Hepatocyte (in vitro differentiated cells): ENCODE measurements around the gene OTOA. TPM values are rescaled to one million over a fixed set of nuclear protein-coding genes. Genes with fewer than 3 reads are reported as not detected.

ENCODE experiments used
- DNase-seq: peaks from one replicate; pipeline ENCODE4 v3.0.0-alpha.2; 2016; ENCODE audit warnings: low spot score
- H2AFZ ChIP-seq: fragments of 200-600 bp; sonication (generic); 2 replicates; pipeline ENCODE4 v1.6.0; 2016; ENCODE audit warnings: antibody characterized with exemption, mild to moderate bottlenecking
- H3K27ac ChIP-seq: fragments of 200-600 bp; sonication (generic); 2 replicates; pipeline ENCODE4 v1.5.1; 2016; ENCODE audit warnings: mild to moderate bottlenecking
- H3K27me3 ChIP-seq: fragments of 200-600 bp; sonication (generic); 2 replicates; pipeline ENCODE4 v1.6.1; 2016
- H3K36me3 ChIP-seq: fragments of 200-600 bp; sonication (generic); replicated peaks from 2 replicates; pipeline ENCODE4 v1.5.1; 2016; ENCODE audit warnings: low read depth; ENCODE audit not compliant: insufficient read depth
- H3K4me1 ChIP-seq: fragments of 200-600 bp; sonication (generic); 2 replicates; pipeline ENCODE4 v1.5.1; 2016; ENCODE audit warnings: mild to moderate bottlenecking, moderate library complexity; ENCODE audit not compliant: insufficient read depth
- H3K4me2 ChIP-seq: fragments of 200-600 bp; sonication (generic); 2 replicates; pipeline ENCODE4 v1.6.0; 2016
- H3K4me3 ChIP-seq: fragments of 200-600 bp; sonication (generic); 2 replicates; pipeline ENCODE4 v1.5.1; 2016; ENCODE audit warnings: mild to moderate bottlenecking
- H3K79me2 ChIP-seq: fragments of 200-600 bp; sonication (generic); 2 replicates; pipeline ENCODE4 v1.6.0; 2017; ENCODE audit warnings: mild to moderate bottlenecking
- H3K9me2 ChIP-seq: fragments of 200-600 bp; sonication (generic); replicated peaks from 2 replicates; pipeline ENCODE4 v1.6.0; 2017; ENCODE audit warnings: mild to moderate bottlenecking; ENCODE audit not compliant: insufficient read depth
- H3K9me3 ChIP-seq: fragments of 200-600 bp; sonication (generic); 2 replicates; pipeline ENCODE4 v1.5.1; 2016; ENCODE audit warnings: low read depth, mild to moderate bottlenecking
- H4K20me1 ChIP-seq: fragments of 200-600 bp; sonication (generic); 2 replicates; pipeline ENCODE4 v1.6.0; 2016; ENCODE audit warnings: mild to moderate bottlenecking; ENCODE audit not compliant: insufficient read depth, poor library complexity, severe bottlenecking
- EZH2 ChIP-seq: fragments of 200-600 bp; sonication (generic); IDR thresholded peaks from 2 replicates; pipeline ENCODE4 v1.6.1; 2016; ENCODE audit warnings: antibody characterized with exemption, mild to moderate bottlenecking, borderline replicate concordance
- EZH2phosphoT487 ChIP-seq: fragments of 200-600 bp; sonication (generic); IDR thresholded peaks from one replicate; pipeline ENCODE4 v1.6.1; 2018; ENCODE audit warnings: antibody characterized with exemption, mild to moderate bottlenecking, low read depth, moderate library complexity; ENCODE audit not compliant: unreplicated experiment, severe bottlenecking
- WGBS: methylation state at CpG from one replicate; pipeline ENCODE4 v1.1.6; 2016; ENCODE audit warnings: low lambda C conversion rate; ENCODE audit errors: missing lambda C conversion rate; 5-methylcytosine and 5-hydroxymethylcytosine counted together
- polyA plus RNA-seq: library from polyadenylated mRNA; unstranded; fragments of >200 nt; fragmentation: Nextera tagmentation; extraction: Ambion mirVana; gene quantifications from 2 replicates; pipeline ENCODE4 v1.2.1, GENCODE V29; 2016
- total RNA-seq: library from RNA; depleted of rRNA; stranded (reverse); fragments of >200 nt; gene quantifications from 2 replicates; pipeline ENCODE4 v1.2.3, GENCODE V29; 2014
- TF ChIP-seq, protein P1 (sequence below): fragments of 200-600 bp; sonication (generic); IDR thresholded peaks from 2 replicates; pipeline ENCODE4 v1.5.1; 2016; ENCODE audit warnings: antibody characterized with exemption, mild to moderate bottlenecking; ENCODE audit not compliant: poor library complexity

OTOA gene
- total RNA-seq: 0.07 TPM in 1 of 2 replicates, not detected in the other
- not detected in 2 replicates for polyA plus RNA-seq

- H3K4me3 ChIP-seq: no peak within 1 kb of the TSS
- DNase-seq: peak; percentile 24
Measured at GRCh38 chr16:21663889-21664647, at the start of gene OTOA. TSS of gene OTOA (plus strand) at chr16:21663968. CDS start at chr16:21678515, 14,547 bp downstream.

DNA sequence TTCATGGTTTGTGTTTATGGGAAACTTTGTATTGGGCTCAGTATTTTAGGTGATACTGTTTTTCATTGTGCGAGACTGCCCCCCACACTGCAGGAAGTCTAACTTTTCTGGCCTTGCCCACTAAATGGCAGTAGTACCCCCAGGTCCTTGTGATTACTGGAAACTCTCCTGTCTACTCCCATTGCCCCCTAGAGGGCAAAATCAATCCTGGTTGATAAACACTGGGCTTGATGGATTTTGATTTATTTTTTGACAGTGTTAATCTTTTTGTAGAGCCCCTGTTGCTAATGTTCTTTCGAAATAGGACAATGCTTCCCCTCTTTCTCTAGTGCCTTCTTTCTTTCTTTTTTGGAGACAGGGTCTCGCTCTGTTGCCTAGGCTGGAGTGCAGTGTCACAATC is 48.9 kb upstream of the OTOA start:
- Histone ChIP-seq H3K4me1 (peaks cover 20% of the 10 kb centered on the region), H3K4me3 (no peak overlapping the region), H3K9me3 (no peaks in the 10 kb centered on the region), H3K9me2 (no peaks in the 10 kb centered on the region), H2AFZ (no peak overlapping the region), H3K4me2 (no peak overlapping the region), H4K20me1 (peaks cover 32% of the 10 kb centered on the region), H3K27me3 (no peaks in the 10 kb centered on the region), H3K79me2 (peaks cover 89% of the 10 kb centered on the region), H3K27ac (no peak overlapping the region), H3K36me3 (no peaks in the 10 kb centered on the region)
- WGBS: 95% methylated on average over 3 of the region's 3 CpGs
- TF ChIP-seq EZH2 (no peak), EZH2phosphoT487 (no peak)
- TF ChIP-seq, protein P1, sequence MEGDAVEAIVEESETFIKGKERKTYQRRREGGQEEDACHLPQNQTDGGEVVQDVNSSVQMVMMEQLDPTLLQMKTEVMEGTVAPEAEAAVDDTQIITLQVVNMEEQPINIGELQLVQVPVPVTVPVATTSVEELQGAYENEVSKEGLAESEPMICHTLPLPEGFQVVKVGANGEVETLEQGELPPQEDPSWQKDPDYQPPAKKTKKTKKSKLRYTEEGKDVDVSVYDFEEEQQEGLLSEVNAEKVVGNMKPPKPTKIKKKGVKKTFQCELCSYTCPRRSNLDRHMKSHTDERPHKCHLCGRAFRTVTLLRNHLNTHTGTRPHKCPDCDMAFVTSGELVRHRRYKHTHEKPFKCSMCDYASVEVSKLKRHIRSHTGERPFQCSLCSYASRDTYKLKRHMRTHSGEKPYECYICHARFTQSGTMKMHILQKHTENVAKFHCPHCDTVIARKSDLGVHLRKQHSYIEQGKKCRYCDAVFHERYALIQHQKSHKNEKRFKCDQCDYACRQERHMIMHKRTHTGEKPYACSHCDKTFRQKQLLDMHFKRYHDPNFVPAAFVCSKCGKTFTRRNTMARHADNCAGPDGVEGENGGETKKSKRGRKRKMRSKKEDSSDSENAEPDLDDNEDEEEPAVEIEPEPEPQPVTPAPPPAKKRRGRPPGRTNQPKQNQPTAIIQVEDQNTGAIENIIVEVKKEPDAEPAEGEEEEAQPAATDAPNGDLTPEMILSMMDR: no peak
- no peak for DNase-seq

More at GRCh38 chr16:21663889-21664647, at the start of gene OTOA:
- no peak within 1 kb of the TSS for H2AFZ ChIP-seq
- H3K79me2 ChIP-seq: no peaks in the 10 kb centered on the region
- 33% methylated on average over 22 of the region's 45 CpGs for WGBS
- no peaks in the 10 kb centered on the region for H3K36me3 ChIP-seq
- H3K9me3 ChIP-seq: no peaks in the 10 kb centered on the region
- peaks cover 10% of the 10 kb centered on the region for H3K27me3 ChIP-seq
- H3K27ac ChIP-seq: no peak within 1 kb of the TSS
- no peaks in the 10 kb centered on the region for H3K4me1 ChIP-seq
- TF ChIP-seq, protein P1: no peak
- peak; percentile 56 for TF ChIP-seq EZH2phosphoT487
- H3K4me2 ChIP-seq: peak within 1 kb of the TSS; percentile 78
- H4K20me1 ChIP-seq: no peaks in the 10 kb centered on the region
- no peaks in the 10 kb centered on the region for H3K9me2 ChIP-seq

DNA sequence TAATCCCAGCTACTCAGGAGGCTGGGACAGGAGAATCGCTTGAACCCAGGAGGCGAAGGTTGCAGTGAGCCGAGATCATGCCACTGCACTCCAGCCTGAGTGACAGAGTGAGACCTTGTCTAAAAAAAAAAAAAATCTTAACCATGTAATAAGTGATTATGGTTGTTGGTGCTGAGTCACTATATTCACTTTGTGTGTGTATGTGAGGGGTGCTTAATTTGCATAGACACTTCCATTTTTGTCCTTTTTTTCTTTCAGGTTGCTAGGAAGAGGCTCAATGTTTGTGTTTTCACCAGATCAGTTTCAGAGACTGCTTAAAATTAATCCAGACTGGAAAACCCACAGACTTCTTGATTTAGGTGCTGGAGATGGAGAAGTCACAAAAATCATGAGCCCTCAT is 46.2 kb upstream of the OTOA start:
- H3K4me1 ChIP-seq: peaks cover 3% of the 10 kb centered on the region
- DNase-seq: no peak
- TF ChIP-seq, protein P1: no peak
- TF ChIP-seq EZH2: no peak
- TF ChIP-seq EZH2phosphoT487: no peak
- H3K9me2 ChIP-seq: no peaks in the 10 kb centered on the region
- H3K27ac ChIP-seq: no peak overlapping the region
- 100% methylated on average over 3 of the region's 3 CpGs for WGBS
- no peak overlapping the region for H3K4me2 ChIP-seq
- H2AFZ ChIP-seq: no peak overlapping the region
- no peak overlapping the region for H3K4me3 ChIP-seq
- H3K27me3 ChIP-seq: no peaks in the 10 kb centered on the region
- no peaks in the 10 kb centered on the region for H3K36me3 ChIP-seq
- H3K79me2 ChIP-seq: peaks cover 92% of the 10 kb centered on the region
- peaks cover 14% of the 10 kb centered on the region for H4K20me1 ChIP-seq
- H3K9me3 ChIP-seq: no peaks in the 10 kb centered on the region
